Kidney (tissue), 14 donors: ENCODE data around the gene GOPC. TPM values are rescaled to one million over a fixed set of nuclear protein-coding genes. Genes with fewer than 3 reads are reported as not detected.
"Not testable (repeated sequence)": the region's sequence is repeated elsewhere in the genome, so short reads cannot be mapped to it uniquely, and the experiment has no call there.

Source experiments
- DNase-seq, 5 donors: peaks; one replicate each; pipeline ENCODE4 v3.0.0-alpha.2; 2013 to 2020
- FAIRE-seq: peaks from 2 replicates; lab custom pipeline; 2012; peaks lifted over from hg19 to GRCh38; lab: Jason Lieb, UNC
- H3K27ac ChIP-seq, 2 donors: one replicate each; pipeline ENCODE4 v1.7.0; 2013; ENCODE audit warnings: low read depth in 2 of 2, low read length in 2 of 2, inconsistent platforms in 1 of 2
- H3K27me3 ChIP-seq: one replicate; pipeline ENCODE4 v1.7.1; 2013; ENCODE audit warnings: low read length, inconsistent platforms; ENCODE audit not compliant: control insufficient read depth, insufficient read depth
- H3K36me3 ChIP-seq, 3 donors: one replicate each; pipeline versions ENCODE4 v1.7.0 to v1.7.1; 2013; ENCODE audit warnings: low read length in 3 of 3, control low read depth in 1 of 3, inconsistent platforms in 1 of 3; ENCODE audit not compliant: insufficient read depth in 3 of 3, control insufficient read depth in 2 of 3
- H3K4me1 ChIP-seq, 3 donors: one replicate each; pipeline versions ENCODE4 v1.7.0 to v1.7.1; 2013; ENCODE audit warnings: low read length in 3 of 3, inconsistent platforms in 1 of 3, low read depth in 1 of 3; ENCODE audit not compliant: control insufficient read depth in 2 of 3, insufficient read depth in 2 of 3
- H3K4me3 ChIP-seq, 3 donors: one replicate each; pipeline versions ENCODE4 v1.7.0 to v1.8.1; 2013; ENCODE audit warnings: low read length in 3 of 3, control low read depth in 1 of 3, inconsistent platforms in 1 of 3
- H3K9ac ChIP-seq, 3 donors: one replicate each; pipeline versions ENCODE4 v1.7.0 to v1.7.1; 2013; ENCODE audit warnings: low read length in 3 of 3, control low read depth in 1 of 3, inconsistent platforms in 1 of 3
- H3K9me3 ChIP-seq, 3 donors: one replicate each; pipeline versions ENCODE4 v1.7.0 to v1.7.1; 2013; ENCODE audit warnings: low read length in 3 of 3, control low read depth in 1 of 3, inconsistent platforms in 1 of 3; ENCODE audit not compliant: control insufficient read depth in 2 of 3, insufficient read depth in 1 of 3
- CTCF ChIP-seq: IDR thresholded peaks from 3 replicates; pipeline ENCODE4 v1.5.1; 2012; ENCODE audit warnings: mild to moderate bottlenecking, moderate library complexity, borderline replicate concordance; ENCODE audit not compliant: insufficient read depth; ENCODE audit errors: extremely low read depth
- intact Hi-C: fragments of 100-400 bp; cut with DNase I; formaldehyde crosslinking; loops from one replicate; pipeline ENCODE4 v1.11.1; 2022
- polyA plus RNA-seq: library from polyadenylated mRNA; stranded (reverse); fragments of 350-450 nt; fragmentation: Illumina TruSeq; extraction: RNeasy Lipid Tissue Mini Kit (QIAGEN cat#74804); gene quantifications from one replicate; pipeline ENCODE4 v1.2.3, GENCODE V29; 2014; ENCODE audit warnings: low read depth, low replicate concordance; ENCODE audit not compliant: insufficient read depth
- total RNA-seq: library from RNA; stranded (reverse); fragmentation: NEBNext Ultra II Directional; extraction: Animal tissue kit (Norgen Biotek cat#: 25700); gene quantifications from one replicate; pipeline ENCODE4 v1.2.1, GENCODE V29; 2021
- donor health status: control.
- donor health status: control.
- donor health status: control.
- donor health status: control.
- donor health status: control.
- donor health status: DM: yes; HTN: yes; CAD: no.
- donor health status: Normal renal cell carcinoma (clear cell type).

GOPC gene
- total and polyA plus RNA-seq, 2 donors from 2014 or later: 12.5 to 21.4 TPM

DNA sequence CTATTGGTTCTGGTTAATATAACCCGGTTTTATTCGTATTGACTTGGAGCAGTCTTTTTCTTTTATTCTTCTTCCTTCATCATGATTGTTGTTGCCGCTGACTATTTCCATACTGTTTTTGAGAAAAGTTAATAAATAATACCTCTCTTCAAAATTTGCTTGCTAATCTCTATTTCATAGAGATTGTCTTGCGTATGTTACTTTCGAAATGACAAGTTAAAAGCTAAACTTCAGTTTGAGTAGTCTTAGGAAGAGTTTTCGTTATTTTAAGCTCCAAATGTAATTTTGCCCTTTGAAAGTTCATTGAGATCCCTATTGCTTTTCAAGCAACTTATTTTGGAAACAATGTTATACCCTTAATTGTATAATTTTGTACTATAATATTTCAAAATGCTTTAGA lies 83.4 kb downstream of the GOPC start:
- no peak for TF ChIP-seq CTCF
- DNase-seq: no peak
- FAIRE-seq: no peak
- no peaks in the 10 kb centered on the region for H3K27me3 ChIP-seq
- H3K36me3 ChIP-seq: no peaks in the 10 kb centered on the region
- no peaks in the 10 kb centered on the region for H3K9me3 ChIP-seq
- H3K9ac ChIP-seq: no peak overlapping the region
- H3K27ac ChIP-seq: no peak overlapping the region
- peaks cover 0 to 2% (median 0%) of the 10 kb centered on the region in 3 donors for H3K4me1 ChIP-seq
- no peak overlapping the region for H3K4me3 ChIP-seq
- intact Hi-C loops: no loop called here

DNA sequence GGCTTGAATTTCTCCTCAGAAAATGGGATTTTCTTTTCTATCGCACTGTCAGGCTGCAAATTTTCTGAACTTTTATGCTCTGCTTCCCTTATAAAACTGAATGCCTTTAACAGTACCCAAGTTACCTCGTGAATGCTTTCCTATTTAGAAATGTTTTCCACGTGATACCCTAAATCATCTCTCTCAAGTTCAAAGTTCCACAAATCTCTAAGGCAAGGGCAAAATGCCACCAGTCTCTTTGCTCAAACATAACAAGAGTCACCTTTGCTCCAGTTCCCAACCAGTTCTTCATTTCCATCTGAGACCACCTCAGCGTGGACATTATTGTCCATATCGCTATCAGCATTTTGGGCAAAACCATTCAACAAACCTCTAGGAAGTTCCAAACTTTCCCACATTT lies 84.3 kb downstream of the GOPC start:
- H3K4me1 ChIP-seq, H3K9me3 ChIP-seq, H3K36me3 ChIP-seq, FAIRE-seq, H3K9ac ChIP-seq, DNase-seq, intact Hi-C loops, H3K27ac ChIP-seq, H3K4me3 ChIP-seq, H3K27me3 ChIP-seq: not testable (repeated sequence)

GRCh38 chr6:117515326-117515725 lies 87.0 kb downstream of the GOPC start:
- no peaks in the 10 kb centered on the region for H3K36me3 ChIP-seq
- no peak overlapping the region for H3K9ac ChIP-seq

GRCh38 chr6:117514655-117515054 lies 87.7 kb downstream of the GOPC start:
- no peak overlapping the region for H3K27ac ChIP-seq
- H3K36me3 ChIP-seq: no peaks in the 10 kb centered on the region
- no peak for FAIRE-seq
- H3K9ac ChIP-seq: no peak overlapping the region
- H3K9me3 ChIP-seq: no peaks in the 10 kb centered on the region
- DNase-seq: no peak
- TF ChIP-seq CTCF: no peak
- intact Hi-C loops: no loop called here
- no peak overlapping the region for H3K4me3 ChIP-seq
- no peaks in the 10 kb centered on the region for H3K27me3 ChIP-seq
- peaks cover 0 to 7% (median 2%) of the 10 kb centered on the region in 3 donors for H3K4me1 ChIP-seq

More at GRCh38 chr6:117515326-117515725, 87.0 kb downstream of the GOPC start:
- FAIRE-seq: no peak
- Histone ChIP-seq H3K27ac (no peak overlapping the region), H3K9me3 (no peaks in the 10 kb centered on the region), H3K27me3 (no peaks in the 10 kb centered on the region), H3K4me1 (peaks cover 0 to 7% (median 2%) of the 10 kb centered on the region in 3 donors), H3K4me3 (no peak overlapping the region)
- intact Hi-C loops: no loop called here
- no peak for TF ChIP-seq CTCF
- DNase-seq: no peak
